Measurements from ENCODE around the gene CDK14. TPM values are rescaled to one million over a fixed set of nuclear protein-coding genes. Genes with fewer than 3 reads are reported as not detected.

The CDK14 gene
- total and polyA plus RNA-seq, 2 donors (not counting 1 experiment from before 2014, with no cell fraction given) = 42.1 to 167 TPM

DNA sequence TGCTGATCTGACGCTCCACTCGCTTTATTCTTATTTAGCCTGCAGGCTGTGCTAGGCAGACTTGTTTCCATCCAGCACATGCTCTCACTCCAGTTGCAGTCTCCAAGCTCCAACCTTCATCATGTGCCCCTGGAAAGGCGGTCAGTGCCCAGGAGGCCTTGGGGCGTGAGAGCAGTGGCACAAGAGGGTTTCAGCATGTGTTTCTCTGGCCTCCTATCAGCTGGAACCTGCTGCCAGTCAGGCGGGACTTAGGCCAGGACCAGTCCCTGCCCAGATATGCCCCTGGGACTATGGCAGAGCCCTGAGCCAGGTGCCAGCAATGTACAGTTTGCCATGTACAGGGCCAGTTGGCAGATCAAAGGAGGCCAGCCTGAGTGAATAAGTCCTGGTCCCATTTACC is 337.9 kb downstream of the CDK14 start:
- Histone ChIP-seq H2AFZ (ENCODE audit: insufficient read depth, low read depth, low read length, poor library complexity, severe bottlenecking) (no peak overlapping the region), H3K4me3 (ENCODE audit: control extremely low read depth in 1 of 5, extremely low read depth in 1 of 5, insufficient read depth in 1 of 5, low read depth in 2 of 5, low read length in 4 of 5) (no peak overlapping the region), H3K4me2 (replicated peaks; ENCODE audit: low read depth, low read length, poor library complexity, severe bottlenecking) (no peak overlapping the region), H4K20me1 (ENCODE audit: control insufficient read depth, insufficient read depth, low read length, poor library complexity, severe bottlenecking) (no peaks in the 10 kb centered on the region), H3K4me1 (ENCODE audit: control insufficient read depth in 2 of 2, insufficient read depth in 2 of 2, low read length in 2 of 2) (peaks cover 0 to 5% of the 10 kb centered on the region in 2 donors), H3K9me3 (ENCODE audit: control extremely low read depth in 1 of 3, control insufficient read depth in 2 of 3, insufficient read depth in 1 of 3, low read length in 2 of 3) (peaks cover 0 to under 1% (median 0%) of the 10 kb centered on the region in 3 donors), H3K9ac (ENCODE audit: low read length) (no peak overlapping the region), H3K27ac (ENCODE audit: low read length in 2 of 2) (no peak overlapping the region), H3K36me3 (replicated peaks in 1 of 2; ENCODE audit: control extremely low read depth in 1 of 2, control insufficient read depth in 1 of 2, extremely low read depth in 1 of 2, insufficient read depth in 2 of 2, low read length in 1 of 2) (no peaks in the 10 kb centered on the region), H3K79me2 (ENCODE audit: control insufficient read depth, insufficient read depth, low read length) (peaks cover 6% of the 10 kb centered on the region), H3K27me3 (replicated peaks in 1 of 4; ENCODE audit: control extremely low read depth in 1 of 4, control insufficient read depth in 3 of 4, insufficient read depth in 4 of 4, low read length in 3 of 4) (no peaks in the 10 kb centered on the region)
- Mint-ChIP-seq H3K4me1 (peaks cover 35% of the 10 kb centered on the region), H3K9me3 (ENCODE audit: insufficient read depth) (no peaks in the 10 kb centered on the region), H3K27me3 (no peaks in the 10 kb centered on the region), H3K27ac (no peak overlapping the region), H3K4me3 (no peak overlapping the region)
- intact Hi-C loops (cut with micrococcal nuclease) = no loop called here
- DNase-seq (no peak), ATAC-seq (ENCODE audit: low read depth) (no peak)
- POLR2A ChIA-PET = no interaction called here
- CTCF ChIA-PET = no interaction called here
- TF ChIP-seq EZH2 (IDR thresholded peaks at IDR 0.05; ENCODE audit: borderline replicate concordance, insufficient read depth, low read depth, low read length, poor library complexity, severe bottlenecking) = no peak
- TF ChIP-seq, protein P1, sequence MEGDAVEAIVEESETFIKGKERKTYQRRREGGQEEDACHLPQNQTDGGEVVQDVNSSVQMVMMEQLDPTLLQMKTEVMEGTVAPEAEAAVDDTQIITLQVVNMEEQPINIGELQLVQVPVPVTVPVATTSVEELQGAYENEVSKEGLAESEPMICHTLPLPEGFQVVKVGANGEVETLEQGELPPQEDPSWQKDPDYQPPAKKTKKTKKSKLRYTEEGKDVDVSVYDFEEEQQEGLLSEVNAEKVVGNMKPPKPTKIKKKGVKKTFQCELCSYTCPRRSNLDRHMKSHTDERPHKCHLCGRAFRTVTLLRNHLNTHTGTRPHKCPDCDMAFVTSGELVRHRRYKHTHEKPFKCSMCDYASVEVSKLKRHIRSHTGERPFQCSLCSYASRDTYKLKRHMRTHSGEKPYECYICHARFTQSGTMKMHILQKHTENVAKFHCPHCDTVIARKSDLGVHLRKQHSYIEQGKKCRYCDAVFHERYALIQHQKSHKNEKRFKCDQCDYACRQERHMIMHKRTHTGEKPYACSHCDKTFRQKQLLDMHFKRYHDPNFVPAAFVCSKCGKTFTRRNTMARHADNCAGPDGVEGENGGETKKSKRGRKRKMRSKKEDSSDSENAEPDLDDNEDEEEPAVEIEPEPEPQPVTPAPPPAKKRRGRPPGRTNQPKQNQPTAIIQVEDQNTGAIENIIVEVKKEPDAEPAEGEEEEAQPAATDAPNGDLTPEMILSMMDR (IDR thresholded peaks at IDR 0.05) = no peak
- 100% methylated on average over 5 of the region's 5 CpGs for WGBS (ENCODE audit: insufficient coverage)

DNA sequence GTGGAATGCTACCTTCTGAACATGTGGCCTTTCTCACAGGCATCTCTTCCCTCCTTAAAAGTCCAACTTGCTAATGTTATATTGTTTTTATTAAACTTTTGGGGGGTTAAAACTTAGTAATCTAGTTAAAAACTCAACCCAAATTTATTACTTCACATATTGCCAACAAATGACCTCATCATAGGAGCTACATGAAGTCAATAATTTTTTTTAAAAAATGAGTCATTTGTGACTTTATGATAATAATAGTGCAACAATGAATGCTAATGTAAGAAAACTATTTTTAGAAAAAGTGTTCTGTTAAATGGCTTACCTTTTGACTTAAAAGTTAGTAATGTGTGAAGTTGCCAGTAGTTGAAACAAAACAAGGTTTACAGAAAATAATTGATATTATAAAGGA is 342.2 kb downstream of the CDK14 start:
- H2AFZ ChIP-seq (ENCODE audit: insufficient read depth, low read depth, low read length, poor library complexity, severe bottlenecking) = no peak overlapping the region
- H3K27me3 ChIP-seq (replicated peaks in 1 of 4; ENCODE audit: control extremely low read depth in 1 of 4, control insufficient read depth in 3 of 4, insufficient read depth in 4 of 4, low read length in 3 of 4) = no peaks in the 10 kb centered on the region
- Mint-ChIP-seq H3K27ac (no peak overlapping the region), H3K9me3 (ENCODE audit: insufficient read depth) (no peaks in the 10 kb centered on the region), H3K27me3 (no peaks in the 10 kb centered on the region), H3K4me3 (no peak overlapping the region), H3K4me1 (peaks cover 10% of the 10 kb centered on the region)
- no peaks in the 10 kb centered on the region for H3K4me1 ChIP-seq (ENCODE audit: control insufficient read depth in 2 of 2, insufficient read depth in 2 of 2, low read length in 2 of 2)
- no peak overlapping the region for H3K9ac ChIP-seq (ENCODE audit: low read length)
- no peak overlapping the region for H3K4me3 ChIP-seq (ENCODE audit: control extremely low read depth in 1 of 5, extremely low read depth in 1 of 5, insufficient read depth in 1 of 5, low read depth in 2 of 5, low read length in 4 of 5)
- no peak overlapping the region for H3K4me2 ChIP-seq (replicated peaks; ENCODE audit: low read depth, low read length, poor library complexity, severe bottlenecking)
- ChIA-PET CTCF (no interaction called here), POLR2A (no interaction called here)
- no peaks in the 10 kb centered on the region for H3K9me3 ChIP-seq (ENCODE audit: control extremely low read depth in 1 of 3, control insufficient read depth in 2 of 3, insufficient read depth in 1 of 3, low read length in 2 of 3)
- ATAC-seq (ENCODE audit: low read depth) (no peak), DNase-seq (no peak)
- TF ChIP-seq, protein P1 (IDR thresholded peaks at IDR 0.05) = no peak
- TF ChIP-seq EZH2 (IDR thresholded peaks at IDR 0.05; ENCODE audit: borderline replicate concordance, insufficient read depth, low read depth, low read length, poor library complexity, severe bottlenecking) = no peak
- H3K36me3 ChIP-seq (replicated peaks in 1 of 2; ENCODE audit: control extremely low read depth in 1 of 2, control insufficient read depth in 1 of 2, extremely low read depth in 1 of 2, insufficient read depth in 2 of 2, low read length in 1 of 2) = peaks cover 0 to 3% of the 10 kb centered on the region in 2 experiments
- no peaks in the 10 kb centered on the region for H4K20me1 ChIP-seq (ENCODE audit: control insufficient read depth, insufficient read depth, low read length, poor library complexity, severe bottlenecking)
- intact Hi-C loops (cut with micrococcal nuclease) = no loop called here
- H3K79me2 ChIP-seq (ENCODE audit: control insufficient read depth, insufficient read depth, low read length) = peaks cover 3% of the 10 kb centered on the region
- H3K27ac ChIP-seq (ENCODE audit: low read length in 2 of 2) = no peak overlapping the region
